A204.1 (cell line): ENCODE measurements around the gene MAML3.

Experiments used
- FAIRE-seq: peaks from 2 replicates; lab custom pipeline; 2012; peaks lifted over from hg19 to GRCh38; lab: Jason Lieb, UNC

MAML3 gene

DNA sequence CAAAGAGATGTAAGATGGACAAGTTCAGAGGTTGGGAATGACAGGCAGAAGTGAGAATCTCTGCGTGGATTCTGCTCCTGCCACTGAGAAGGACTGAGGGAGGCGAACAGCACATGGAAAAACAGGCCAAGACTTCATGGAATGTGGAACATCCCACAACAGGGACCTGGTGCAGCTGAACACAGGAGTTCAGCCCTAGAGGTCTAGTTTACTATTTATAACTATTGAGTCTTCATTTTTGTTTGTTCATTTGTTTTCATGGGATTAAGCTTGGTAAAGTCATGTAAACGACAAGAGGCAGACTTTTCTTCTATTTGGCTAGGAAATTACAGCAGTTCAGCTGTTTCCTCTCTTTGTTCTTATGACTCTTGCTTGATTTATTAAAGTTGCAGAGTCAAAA is 234.5 kb downstream of the MAML3 start:
- FAIRE-seq, result no peak

DNA sequence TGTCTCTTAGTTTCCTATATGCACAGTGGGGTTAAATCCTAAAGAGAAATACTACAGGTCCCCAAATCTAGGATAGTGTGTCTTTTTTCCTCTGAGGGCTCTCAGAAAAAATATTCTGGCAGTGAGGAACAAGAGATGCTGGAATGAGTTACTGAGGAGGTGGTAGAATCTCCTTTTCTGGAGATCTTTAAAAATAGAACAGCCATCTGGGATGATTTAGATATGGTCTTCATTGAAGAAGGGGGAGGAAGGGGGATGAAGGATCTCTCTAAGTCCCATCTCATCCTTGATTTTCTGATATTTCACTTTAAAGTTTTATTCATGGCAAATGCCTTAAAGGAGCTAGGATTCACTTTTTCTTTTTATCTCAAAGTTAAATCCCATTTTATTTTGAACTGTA is 235.0 kb downstream of the MAML3 start:
- no peak for FAIRE-seq

DNA sequence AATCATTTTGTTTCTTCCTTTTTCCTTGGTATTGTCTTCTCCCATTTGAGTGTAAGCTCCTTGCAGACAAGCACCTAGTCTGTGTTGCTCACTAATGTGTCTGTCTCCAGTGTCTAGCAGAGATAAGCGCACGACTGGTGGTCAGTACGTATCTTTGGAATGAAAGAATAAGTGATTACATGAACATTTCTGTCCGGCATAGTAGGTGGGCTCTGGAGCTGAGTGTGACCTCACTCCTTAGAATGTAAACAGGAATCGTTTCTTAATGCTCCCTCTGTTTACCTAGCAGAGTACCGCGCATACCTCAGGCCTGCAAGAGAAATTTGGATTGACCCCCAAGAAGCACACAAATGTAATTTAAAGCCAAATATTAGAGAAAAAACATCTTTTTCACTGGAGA is 235.4 kb downstream of the MAML3 start:
- no peak for FAIRE-seq

DNA sequence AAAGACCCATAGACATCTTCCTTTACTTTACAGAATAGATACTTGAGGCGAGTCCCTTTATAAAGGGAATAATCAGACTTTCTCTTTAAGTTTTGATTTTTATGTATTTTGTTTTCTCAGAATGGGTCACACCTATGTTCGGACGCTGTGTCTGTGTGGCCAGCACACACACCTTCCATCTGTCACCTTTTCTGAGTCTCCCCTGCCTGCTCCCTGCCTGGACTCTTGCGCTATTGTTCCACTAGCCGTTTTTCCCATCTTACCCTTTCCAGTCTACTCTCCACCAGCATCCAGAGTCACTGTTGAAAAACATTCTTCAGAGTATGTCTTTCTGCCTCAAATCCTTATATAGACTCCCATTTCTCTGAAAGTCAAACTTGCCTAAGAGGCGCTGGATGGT is 236.1 kb downstream of the MAML3 start:
- FAIRE-seq, result no peak

DNA sequence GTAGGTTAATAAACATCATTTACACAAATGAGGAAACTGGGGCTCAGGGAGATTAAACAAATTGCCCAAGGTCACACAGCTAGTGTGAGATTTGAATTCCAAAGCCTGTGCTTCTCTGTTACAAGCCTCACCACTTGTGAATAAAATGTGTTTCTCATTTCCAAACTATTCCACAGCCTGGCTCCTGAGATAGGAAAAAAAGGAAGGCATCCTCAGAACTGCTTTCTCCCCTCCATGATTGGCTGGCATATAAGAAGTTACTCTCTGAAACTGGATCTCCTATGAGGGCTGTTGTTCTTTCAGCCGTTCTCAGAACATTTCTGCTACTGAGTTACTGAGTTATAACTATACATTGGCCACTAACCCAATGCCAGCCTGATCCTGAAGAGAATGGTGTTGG is 237.9 kb downstream of the MAML3 start:
- FAIRE-seq, result no peak

DNA sequence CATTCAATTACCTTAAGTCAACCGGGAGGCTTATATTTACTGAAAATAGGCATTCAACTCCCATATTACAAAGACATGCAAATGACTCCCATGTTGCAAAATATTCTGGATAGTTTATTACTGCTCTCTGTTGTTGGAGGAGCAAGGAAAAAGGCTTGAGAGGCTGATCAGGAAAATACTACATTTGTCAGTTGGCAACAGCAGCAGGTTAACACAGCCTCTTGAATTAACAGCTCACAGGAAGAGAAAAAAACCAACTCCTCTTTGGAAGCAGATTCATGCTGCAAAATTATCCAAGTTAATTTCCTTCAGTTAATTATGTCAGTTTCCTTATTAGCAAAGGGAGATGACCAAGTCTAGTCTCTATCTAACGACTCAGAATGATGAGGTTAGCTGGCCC is 238.9 kb downstream of the MAML3 start:
- FAIRE-seq, result no peak

DNA sequence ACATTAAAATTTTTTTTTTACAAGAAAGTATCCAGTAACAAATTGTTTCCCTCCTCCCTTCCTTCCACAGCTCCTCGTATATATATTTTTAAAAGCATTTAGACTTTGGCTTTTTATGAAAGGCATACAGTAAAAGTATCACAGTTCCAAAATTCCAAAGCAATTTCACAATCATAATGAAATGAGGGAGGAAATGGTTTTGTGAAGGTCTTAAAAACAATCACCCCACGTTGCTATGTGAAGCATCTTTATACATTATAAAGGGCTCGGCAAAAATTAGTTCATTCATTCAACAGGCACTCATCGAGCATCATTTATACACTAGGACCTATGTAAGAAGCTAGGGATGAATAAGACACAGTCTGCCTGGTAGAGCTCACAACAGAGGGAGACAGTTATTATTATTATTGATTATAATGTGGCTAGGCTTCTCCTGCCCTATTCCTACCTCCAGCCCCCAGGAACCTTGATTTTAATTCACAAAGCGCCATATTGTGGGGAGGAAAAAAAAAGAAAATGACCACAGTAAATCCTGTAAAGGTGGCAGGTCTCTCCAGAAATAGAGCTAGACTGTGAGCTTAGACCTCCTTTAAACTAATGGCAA is 239.9 kb downstream of the MAML3 start:
- FAIRE-seq, result no peak

DNA sequence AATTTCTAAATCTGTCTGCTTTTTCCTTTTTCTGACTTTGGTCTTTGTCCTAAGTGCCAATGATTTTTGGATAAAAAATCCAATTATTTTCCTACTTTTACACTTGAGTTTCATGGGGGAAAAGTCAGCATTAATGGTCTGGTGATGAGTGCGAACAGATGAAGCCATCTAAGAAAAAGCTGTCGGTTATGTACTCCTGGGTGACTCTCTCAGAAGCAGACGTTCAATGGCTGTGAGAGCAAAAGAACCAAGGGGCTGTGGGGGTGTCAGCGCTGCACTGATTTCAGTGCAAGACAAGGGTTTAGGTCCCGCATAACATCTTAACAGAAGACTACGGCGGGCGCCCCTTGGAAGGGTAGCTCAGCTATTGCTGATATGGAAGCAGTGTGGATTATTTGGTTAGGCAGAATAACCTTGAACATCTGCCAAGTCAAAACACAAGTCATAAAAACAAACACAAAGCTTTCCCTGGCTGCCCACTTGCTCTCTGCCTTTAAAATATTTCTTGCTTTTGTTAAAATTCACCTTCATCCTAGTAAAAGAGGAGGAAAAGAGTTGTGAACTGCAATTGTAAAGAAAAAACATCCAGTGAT is 240.5 kb downstream of the MAML3 start:
- FAIRE-seq, result no peak

DNA sequence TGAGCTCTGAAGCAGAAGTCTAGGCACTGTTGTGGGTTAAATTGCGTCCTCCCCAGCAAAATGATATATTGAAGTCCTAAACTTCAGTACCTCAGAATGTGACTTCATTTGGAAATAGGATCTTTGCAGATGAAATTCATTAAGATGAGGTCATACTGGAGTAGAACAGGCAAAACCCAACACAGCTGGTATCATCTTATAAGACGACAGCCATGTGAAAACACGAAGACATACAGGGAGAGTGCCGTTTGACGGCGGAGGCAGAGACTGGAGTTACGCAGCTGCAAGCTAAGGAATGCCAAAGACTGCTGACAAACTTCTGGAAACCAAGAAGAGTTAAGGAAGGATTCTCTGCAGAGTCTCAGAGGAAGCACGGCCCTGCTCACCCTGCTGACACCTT is 241.5 kb downstream of the MAML3 start:
- FAIRE-seq, result no peak

DNA sequence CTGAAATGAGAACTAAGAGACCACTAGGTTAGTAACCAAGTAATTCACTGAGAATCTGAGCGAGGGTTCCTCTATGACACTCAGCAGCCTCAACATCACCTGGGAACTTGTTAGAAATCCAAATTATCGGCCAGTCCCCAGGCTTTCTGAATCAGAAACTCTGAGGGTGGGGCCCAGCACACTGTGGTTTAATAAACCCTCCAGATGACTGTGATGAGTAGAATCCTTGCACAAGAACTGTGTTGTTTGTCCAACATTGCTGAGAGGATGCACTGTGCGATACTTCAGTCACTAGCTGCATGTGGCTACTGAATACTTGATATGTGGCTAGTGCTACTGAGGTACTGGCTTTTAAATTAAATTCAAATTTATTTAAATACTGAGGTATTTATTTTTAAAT is 243.9 kb downstream of the MAML3 start:
- no peak for FAIRE-seq

DNA sequence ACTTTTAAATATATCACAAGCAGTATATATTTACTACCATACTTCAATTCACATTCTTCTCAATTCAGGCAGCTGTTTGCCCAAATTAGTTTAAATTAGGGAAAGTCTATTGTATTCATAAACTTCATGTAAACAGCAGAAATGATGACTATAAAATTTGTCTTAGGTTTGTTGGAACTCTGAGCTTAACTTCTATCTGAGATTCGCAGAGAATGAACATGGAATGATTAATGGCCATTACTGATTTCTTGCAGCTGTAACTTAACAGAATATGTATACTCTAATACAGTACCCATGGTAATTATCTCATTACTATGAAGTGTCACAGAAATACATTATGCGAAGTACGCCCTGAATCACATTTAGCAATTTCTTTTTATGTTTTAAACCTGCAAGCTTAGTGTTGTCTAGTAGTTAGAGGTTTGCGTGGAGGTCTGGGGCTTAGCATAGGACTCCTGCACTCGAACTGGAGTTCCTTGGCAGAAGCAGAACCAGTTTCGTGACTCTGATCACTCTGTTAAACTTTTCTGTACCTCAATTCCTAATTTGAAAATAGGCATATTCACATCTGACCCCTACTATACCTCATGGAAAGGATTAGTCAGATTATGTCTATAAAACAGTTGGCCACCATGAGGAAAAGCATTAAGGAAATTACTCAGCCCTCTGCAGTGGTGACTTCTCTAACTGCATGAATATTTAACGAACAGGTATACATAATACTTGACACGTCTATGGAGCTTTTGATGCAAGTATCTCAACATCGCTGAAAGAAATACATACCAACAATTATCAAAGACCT is 245.1 kb downstream of the MAML3 start:
- FAIRE-seq, result no peak

DNA sequence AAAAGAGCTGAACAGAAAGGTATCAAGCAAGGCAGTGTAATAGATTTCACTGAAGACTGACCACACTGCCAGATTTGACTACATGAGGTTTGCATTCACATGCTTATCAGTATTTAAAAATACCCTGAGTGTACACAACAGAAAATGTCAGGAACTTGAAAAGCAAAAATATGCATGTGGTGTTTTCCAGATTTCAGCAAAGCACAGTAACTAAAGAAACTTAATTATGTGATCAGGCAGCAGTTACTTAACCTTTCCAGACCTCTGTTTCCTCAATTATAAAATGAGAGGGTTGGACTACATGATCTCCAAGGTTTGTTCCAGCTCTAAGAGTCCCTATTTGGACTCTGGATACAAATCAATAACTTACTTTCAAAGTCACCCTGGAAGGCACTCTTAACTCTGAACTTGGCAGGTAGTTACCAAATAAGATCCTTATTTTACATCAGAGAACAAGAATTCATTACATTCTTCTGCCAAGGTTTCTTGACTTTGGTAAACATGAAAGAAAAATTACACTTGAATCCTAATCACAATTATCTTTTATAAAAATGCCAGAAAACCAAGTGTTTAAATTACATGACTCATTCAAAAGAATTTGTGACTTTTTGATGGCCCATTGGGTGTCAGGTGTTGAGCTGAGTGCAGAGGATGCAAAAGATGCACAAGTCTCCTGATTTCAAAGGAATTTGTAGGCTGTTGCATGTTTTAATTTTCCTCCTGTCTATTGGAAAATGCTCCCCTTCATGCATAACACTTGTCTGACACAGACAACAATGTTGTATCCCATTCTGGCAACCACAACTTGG is 246.8 kb downstream of the MAML3 start:
- FAIRE-seq, result no peak

DNA sequence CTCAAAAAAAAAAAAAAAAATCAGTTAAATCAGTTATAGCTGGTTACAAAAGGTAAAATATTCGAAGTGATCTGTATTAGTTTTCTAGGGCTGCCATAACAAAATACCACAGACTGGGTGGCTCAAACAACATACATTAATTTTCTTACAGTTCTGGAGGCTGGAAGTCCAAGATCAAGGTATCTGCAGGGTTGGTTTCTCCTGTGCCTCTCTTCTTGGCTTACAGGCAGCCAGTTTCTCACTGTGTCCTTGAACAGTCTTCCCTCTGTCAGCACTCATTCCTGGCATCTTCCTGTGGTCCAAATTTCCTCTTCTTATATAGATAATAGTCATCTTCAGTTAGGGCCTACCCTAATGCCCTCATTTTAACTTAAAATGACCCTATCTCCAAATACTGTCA is 248.5 kb downstream of the MAML3 start:
- FAIRE-seq, result no peak

DNA sequence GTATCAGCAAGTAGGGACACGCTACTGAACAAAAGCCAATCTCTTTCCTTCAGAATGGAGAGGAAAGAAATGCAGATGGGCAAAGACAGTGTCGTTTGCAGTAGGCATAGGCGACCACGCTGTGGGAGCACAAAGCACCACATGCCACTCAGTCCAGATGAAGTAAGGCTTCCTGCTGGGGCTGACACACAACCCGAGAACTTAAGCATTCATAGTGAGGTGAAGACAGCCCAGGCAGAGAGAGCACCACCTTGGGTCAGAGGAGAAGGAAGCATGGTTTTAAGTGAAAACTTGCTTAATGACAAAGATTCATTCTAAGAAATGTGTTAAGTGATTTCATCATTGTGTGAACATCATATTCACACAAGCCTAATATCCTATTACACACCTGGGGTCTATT is 249.6 kb downstream of the MAML3 start:
- FAIRE-seq, result no peak

DNA sequence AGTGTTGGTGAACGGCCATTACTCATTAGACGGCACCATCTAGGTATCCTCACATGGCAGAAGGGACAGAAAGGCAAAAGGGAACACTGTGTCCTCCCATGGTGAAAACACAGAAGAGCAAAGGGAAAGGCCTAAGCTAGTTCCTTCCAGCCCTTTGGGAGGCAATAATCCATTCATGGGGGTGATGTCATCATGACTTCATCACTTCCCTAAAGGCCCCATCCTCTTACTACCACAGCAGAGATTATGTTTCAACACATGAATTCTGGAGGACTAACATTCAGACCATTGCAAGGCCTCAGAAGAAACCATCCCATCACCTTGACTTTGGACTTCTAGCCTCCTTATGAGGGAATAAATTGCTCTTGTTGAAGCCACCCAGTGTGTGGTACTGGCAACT is 250.1 kb downstream of the MAML3 start:
- FAIRE-seq, result no peak

DNA sequence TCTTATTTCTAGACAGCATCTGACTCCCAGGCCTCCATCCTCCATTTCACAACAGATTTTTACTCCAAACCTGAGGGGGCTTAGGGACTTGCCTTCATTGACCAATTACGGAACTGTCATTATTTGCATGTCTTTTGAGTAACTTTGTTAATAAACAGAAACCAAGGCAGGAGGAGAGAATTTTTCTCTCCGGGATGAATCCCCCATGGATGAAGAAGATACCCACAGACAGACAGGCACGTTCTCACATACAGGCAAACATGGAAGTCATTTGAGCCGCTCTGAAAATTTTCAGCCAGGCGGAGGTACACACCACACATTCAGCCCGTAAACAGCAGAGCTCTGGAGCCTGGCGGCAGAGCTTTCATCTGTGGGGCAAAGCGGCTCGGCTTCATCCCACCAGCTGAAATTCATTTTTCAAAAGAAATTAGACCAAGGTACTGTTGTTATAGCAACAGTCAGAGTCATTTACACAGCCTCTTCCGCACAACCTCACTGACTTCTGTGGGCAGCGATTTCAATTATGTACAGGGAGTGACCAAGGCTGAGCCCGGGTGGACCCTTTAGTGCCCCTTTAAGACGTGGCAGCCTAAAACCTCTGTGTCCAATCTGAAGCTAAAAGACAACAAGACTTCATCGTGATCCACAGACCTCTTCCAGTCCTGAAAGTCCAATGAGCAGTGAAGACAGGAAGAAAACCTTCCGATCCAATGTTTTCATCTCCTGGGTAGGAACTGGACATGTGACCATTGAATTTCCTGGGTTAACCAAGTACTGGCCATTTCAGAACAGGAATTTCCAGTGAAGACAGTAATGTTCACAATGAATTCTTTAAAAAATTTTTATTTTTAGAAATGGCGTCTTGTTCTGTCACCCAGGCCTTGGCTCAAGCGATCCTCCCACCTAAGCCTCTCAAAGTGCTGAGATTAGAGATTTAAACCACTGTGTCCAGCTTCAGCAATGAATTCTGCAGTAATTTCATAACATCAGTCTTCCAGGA is 251.4 kb downstream of the MAML3 start:
- FAIRE-seq, result no peak

DNA sequence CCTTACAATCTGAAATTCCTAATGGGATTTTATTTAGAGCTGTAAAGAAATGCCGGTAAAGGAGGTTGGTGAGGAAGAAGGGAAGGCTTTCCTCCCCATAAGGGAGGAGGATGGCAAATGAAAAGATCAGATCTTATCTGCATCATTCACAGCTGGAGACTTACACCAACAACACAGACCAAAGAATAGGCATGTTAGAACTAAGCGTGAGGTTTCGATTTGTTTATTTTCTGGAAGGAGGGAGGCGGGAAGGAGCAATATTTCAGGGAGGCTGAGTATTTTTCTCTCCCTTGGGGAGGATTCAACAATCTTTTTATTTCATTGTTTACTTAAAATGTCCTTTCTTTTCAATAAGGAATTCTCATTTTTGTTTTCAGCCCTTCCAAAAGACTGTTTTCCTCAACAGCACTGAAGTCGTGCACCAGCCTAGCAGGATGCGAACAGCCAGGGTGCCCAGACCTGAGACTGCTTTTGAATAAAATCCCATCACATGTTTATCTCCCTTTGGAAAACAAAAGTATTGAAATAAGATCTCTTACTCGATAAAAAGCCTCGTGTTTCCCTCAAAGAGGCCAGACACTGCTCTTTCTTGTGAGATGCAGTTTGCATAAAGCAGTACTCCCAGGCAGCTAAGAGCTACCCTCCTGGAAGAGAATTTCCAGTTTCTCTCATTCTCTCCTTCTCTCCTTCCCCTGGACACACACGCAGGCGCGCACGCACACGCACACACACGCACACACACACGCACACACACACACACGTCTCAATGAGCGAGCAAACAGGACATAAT is 252.3 kb downstream of the MAML3 start:
- no peak for FAIRE-seq

DNA sequence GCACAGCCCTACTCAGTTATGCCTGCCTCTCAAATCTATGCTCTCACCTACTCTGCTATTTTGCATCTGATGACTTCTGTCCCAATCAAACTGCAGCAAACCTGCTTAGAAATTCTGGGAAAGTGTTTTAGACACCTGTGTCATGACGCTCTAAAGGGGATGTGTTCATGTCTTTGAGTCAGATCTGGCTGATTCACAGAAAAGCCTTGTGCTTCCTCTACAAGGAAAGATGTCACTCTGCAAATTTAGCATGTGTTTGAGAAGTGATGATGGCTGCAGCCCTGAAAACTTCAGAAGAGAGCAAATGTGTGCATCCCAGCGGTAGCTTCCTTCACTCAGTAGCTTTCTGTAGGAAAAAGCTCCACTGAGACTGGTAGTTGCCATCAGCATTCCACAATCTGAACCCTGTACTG is 253.0 kb downstream of the MAML3 start:
- FAIRE-seq, result no peak

DNA sequence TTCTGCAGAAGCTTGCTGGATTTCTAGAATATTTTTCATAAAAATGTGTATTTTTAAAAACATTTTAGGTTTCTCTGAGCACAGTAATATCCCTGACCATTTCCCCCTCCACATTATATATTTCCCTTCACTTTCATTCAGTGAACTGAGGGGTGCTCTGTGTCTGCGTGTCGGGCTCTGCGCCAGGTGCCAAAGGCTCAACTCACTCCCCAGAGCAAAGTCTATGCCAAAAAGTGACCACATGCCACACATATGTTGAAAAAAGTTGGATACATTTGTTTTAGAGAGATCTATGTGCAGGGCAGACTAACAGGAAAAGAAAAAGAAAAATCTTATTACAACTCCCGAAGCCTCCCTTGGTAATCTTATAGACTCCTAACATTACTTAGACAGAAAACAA is 254.6 kb downstream of the MAML3 start:
- no peak for FAIRE-seq

DNA sequence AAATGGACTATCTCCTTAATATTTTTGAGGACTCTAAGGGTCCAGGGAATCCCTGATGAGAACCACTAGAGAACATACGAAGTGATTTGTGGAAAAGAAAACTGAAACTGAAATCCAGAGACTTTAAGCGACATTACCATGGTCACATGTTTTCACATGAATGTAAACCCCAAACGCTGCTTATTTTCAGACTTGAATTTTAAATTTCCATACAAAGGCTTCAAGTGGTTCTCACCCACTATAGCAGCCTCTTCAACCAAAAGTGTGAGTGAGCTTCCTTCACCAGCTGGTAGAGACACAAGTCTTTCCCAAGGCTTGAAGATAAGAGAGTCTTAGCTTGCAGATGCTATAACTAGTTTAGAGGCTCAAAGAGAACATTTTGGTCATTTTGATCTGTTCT is 255.7 kb downstream of the MAML3 start:
- FAIRE-seq, result no peak

DNA sequence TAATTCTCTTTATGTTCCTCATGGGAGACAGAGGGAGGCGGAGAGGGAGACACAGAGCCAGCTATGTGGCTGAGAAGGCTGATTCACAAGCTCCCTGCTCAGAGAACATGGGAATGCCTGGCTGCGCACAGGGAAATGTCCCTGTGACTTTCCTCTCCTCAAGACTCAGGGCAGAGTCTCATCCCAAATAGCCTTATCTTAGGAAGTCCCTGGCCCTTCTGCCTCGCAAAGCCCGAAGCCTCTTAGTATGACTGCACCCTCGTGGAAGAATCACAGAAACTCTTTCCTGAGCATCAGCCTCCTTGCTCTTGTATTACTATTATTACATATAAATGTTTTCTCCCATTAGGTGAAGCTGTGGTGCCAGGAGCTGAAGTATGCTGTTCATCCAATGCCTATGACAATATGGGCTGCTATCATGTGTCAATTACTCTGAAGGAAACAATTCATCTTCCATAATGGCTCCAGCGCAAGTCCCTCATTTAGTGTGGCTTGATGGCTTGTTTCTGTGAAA is 257.8 kb downstream of the MAML3 start:
- FAIRE-seq, result no peak
